ENCODE measurements around the gene OR13C5. TPM values are rescaled to one million over a fixed set of nuclear protein-coding genes. Genes with fewer than 3 reads are reported as not detected.
"Not testable (repeated sequence)": the region's sequence is repeated elsewhere in the genome, so short reads cannot be mapped to it uniquely, and the experiment has no call there.

Gene OR13C5
- total RNA-seq, 1 donor from 2014 or later: not detected

DNA sequence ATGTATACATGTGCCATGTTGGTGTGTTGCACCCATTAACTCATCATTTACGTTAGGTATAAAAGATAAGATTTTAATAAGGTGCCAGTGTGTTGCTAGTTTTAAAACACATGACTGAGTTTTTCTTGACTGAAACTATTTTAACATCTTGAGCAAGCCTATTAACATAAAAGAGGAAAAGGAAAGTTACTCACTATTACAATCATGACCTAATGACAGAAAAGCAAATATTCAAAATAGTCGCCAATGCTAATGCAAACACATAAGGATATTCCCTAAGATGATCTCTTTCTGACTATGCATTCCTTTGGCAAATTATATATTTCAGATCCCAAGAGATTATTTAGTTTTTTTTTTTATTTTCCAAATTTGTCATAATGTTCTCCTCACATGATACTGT lies 12.0 kb upstream of the OR13C5 start:
- no peak for DNase-seq (ENCODE audit: low spot score)
- no peaks in the 10 kb centered on the region for H3K4me1 Mint-ChIP-seq (ENCODE audit: low read depth)
- no peaks in the 10 kb centered on the region for H3K9me3 Mint-ChIP-seq (ENCODE audit: low read depth)
- H3K27me3 Mint-ChIP-seq (ENCODE audit: low read depth): peaks cover 12% of the 10 kb centered on the region
- H3K36me3 Mint-ChIP-seq (ENCODE audit: low read depth): no peaks in the 10 kb centered on the region
- no peak overlapping the region for H3K4me3 Mint-ChIP-seq (ENCODE audit: unreplicated experiment)
- TF ChIP-seq, protein P1, sequence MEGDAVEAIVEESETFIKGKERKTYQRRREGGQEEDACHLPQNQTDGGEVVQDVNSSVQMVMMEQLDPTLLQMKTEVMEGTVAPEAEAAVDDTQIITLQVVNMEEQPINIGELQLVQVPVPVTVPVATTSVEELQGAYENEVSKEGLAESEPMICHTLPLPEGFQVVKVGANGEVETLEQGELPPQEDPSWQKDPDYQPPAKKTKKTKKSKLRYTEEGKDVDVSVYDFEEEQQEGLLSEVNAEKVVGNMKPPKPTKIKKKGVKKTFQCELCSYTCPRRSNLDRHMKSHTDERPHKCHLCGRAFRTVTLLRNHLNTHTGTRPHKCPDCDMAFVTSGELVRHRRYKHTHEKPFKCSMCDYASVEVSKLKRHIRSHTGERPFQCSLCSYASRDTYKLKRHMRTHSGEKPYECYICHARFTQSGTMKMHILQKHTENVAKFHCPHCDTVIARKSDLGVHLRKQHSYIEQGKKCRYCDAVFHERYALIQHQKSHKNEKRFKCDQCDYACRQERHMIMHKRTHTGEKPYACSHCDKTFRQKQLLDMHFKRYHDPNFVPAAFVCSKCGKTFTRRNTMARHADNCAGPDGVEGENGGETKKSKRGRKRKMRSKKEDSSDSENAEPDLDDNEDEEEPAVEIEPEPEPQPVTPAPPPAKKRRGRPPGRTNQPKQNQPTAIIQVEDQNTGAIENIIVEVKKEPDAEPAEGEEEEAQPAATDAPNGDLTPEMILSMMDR (IDR thresholded peaks at IDR 0.05): no peak
- H3K27ac Mint-ChIP-seq (ENCODE audit: unreplicated experiment): no peak overlapping the region

DNA sequence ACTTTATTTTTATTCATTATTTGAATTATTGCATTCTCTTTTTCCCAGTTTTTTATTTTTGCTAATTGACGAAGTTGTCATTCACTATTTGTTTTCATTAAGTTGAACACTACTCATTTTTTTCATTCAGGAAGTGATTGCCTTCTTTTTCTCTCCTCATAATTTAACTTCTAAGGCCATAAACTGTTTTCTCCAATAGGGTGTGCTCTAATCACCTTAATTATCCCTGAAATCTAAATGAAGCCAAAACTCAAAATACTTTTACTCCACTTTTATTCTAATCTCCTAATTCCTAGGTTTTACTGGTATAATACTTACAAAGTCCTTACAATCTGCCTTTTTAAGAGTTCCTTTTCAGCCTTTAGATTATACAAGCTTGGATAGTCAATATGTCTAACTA lies 9.1 kb upstream of the OR13C5 start:
- TF ChIP-seq, protein P1 (IDR thresholded peaks at IDR 0.05): peak; percentile 59
- no peaks in the 10 kb centered on the region for H3K4me1 Mint-ChIP-seq (ENCODE audit: low read depth)
- no peak overlapping the region for H3K4me3 Mint-ChIP-seq (ENCODE audit: unreplicated experiment)
- no peak for DNase-seq (ENCODE audit: low spot score)
- H3K27me3 Mint-ChIP-seq (ENCODE audit: low read depth): peaks cover 29% of the 10 kb centered on the region
- no peaks in the 10 kb centered on the region for H3K9me3 Mint-ChIP-seq (ENCODE audit: low read depth)
- H3K27ac Mint-ChIP-seq (ENCODE audit: unreplicated experiment): no peak overlapping the region
- no peaks in the 10 kb centered on the region for H3K36me3 Mint-ChIP-seq (ENCODE audit: low read depth)

DNA sequence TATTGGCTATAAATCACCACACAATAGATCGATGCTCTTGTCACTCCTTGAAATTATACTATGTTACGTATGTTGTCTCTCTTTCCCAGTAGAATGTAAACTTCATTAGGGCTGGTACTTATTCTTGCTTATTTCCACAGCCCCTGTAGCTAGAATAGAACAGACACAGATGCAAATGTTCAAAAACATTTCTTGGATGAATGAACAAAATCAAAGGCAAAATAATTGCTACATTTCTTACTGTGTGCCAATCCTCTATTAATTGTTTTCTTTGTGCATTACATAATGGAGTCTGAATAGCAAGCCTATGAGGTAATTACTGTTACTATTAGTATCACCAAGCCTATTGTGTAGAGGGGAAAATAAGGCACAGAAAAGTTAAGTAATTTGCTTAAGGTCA lies 6.9 kb upstream of the OR13C5 start:
- DNase-seq (ENCODE audit: low spot score): no peak
- Mint-ChIP-seq H3K4me3 (ENCODE audit: unreplicated experiment) (no peak overlapping the region), H3K27ac (ENCODE audit: unreplicated experiment) (no peak overlapping the region), H3K4me1 (ENCODE audit: low read depth) (no peaks in the 10 kb centered on the region), H3K27me3 (ENCODE audit: low read depth) (peaks cover 26% of the 10 kb centered on the region), H3K36me3 (ENCODE audit: low read depth) (no peaks in the 10 kb centered on the region), H3K9me3 (ENCODE audit: low read depth) (no peaks in the 10 kb centered on the region)
- TF ChIP-seq, protein P1 (IDR thresholded peaks at IDR 0.05): no peak

DNA sequence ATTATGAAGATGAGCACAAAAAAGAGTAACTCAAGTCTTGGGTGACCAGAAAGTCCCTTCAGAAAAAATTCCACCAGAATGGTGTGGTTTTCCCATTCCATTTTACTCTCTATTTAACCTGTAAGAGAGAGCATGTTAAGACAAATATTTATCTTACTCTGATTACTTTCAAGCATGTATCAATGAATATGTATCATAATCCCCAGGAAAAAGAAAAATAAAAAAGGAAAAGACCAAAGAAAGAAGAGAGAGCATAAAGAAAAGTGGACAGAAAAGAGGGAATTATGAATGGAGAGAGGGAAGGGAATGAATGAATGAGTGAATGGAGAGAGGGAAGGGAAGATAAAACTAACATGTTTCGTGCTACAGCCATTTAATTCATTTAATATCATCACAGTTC lies 6.3 kb upstream of the OR13C5 start, which contains the start of gene OR13C2:
Gene OR13C2, minus strand, starts transcription at position 101 of the 400 bp plus-strand sequence. Its CDS starts 0 bp downstream, at position 101.
- not testable (repeated sequence) for H3K36me3 Mint-ChIP-seq (ENCODE audit: low read depth); H3K9me3 Mint-ChIP-seq (ENCODE audit: low read depth); DNase-seq (ENCODE audit: low spot score); H3K4me3 Mint-ChIP-seq (ENCODE audit: unreplicated experiment); H3K27ac Mint-ChIP-seq (ENCODE audit: unreplicated experiment); H3K4me1 Mint-ChIP-seq (ENCODE audit: low read depth)
- peaks cover 26% of the 10 kb centered on the region for H3K27me3 Mint-ChIP-seq (ENCODE audit: low read depth)

DNA sequence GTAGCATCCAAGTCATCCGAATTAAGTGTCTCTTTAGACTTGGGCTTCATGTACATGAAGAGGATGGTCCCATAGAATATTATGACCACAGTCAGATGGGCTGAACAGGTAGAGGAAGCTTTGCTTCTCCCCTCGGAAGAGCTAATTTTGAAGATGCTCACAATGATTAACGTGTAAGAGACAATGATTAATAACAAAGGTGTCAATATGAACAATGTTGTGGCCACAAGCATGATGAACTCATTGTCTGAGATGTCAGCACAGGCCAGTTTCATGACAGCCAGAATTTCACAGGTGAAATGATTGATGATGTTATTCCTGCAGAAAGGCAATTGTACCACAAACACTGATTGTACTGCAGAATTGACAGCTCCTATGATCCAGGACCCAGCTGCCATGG lies 5.6 kb upstream of the OR13C5 start:
- Mint-ChIP-seq H3K27me3 (ENCODE audit: low read depth) (peaks cover 26% of the 10 kb centered on the region), H3K9me3 (ENCODE audit: low read depth) (no peaks in the 10 kb centered on the region), H3K27ac (ENCODE audit: unreplicated experiment) (no peak overlapping the region), H3K36me3 (ENCODE audit: low read depth) (no peaks in the 10 kb centered on the region), H3K4me1 (ENCODE audit: low read depth) (no peaks in the 10 kb centered on the region), H3K4me3 (ENCODE audit: unreplicated experiment) (no peak overlapping the region)
- TF ChIP-seq, protein P1 (IDR thresholded peaks at IDR 0.05): no peak
- no peak for DNase-seq (ENCODE audit: low spot score)

DNA sequence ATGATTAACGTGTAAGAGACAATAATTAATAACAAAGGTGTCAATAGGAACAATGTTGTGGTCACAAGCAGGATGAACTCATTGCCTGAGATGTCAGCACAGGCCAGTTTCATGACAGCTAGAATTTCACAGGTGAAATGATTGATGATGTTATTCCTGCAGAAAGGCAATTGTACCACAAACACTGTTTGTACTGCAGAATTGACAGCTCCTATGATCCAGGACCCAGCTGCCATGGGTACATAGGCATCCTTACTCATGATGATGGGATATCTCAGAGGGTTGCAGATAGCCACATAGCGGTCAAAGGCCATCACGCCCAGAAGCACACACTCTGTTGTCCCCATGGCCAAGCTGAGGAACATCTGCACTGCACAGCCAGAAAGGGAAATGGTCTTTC lies 464 bp downstream of the OR13C5 start:
- H3K4me3 Mint-ChIP-seq (ENCODE audit: unreplicated experiment); DNase-seq (ENCODE audit: low spot score); H3K27ac Mint-ChIP-seq (ENCODE audit: unreplicated experiment); H3K36me3 Mint-ChIP-seq (ENCODE audit: low read depth); H3K9me3 Mint-ChIP-seq (ENCODE audit: low read depth); H3K4me1 Mint-ChIP-seq (ENCODE audit: low read depth): not testable (repeated sequence)
- H3K27me3 Mint-ChIP-seq (ENCODE audit: low read depth): peaks cover 11% of the 10 kb centered on the region
